GM23338 (cell line): ENCODE data around the gene ARL6IP5. TPM values are rescaled to one million over a fixed set of nuclear protein-coding genes. Genes with fewer than 3 reads are reported as not detected.

ENCODE experiments used
- ATAC-seq: fragments of 200-7000 bp; cut with Tn5 transposase; 3 replicates; pipeline ENCODE4 v1.9.1; 2020
- DNase-seq: peaks from one replicate; pipeline ENCODE4 v3.0.0-alpha.2; 2015; ENCODE audit warnings: low spot score
- H2AFZ ChIP-seq: fragments of 200-600 bp; sonication (generic); 2 replicates; pipeline ENCODE4 v1.8.0; 2016; ENCODE audit warnings: antibody characterized with exemption, mild to moderate bottlenecking, moderate library complexity
- H3F3A ChIP-seq: fragments of 200-600 bp; sonication (generic); replicated peaks from 2 replicates; pipeline ENCODE4 v1.8.0; 2017; ENCODE audit warnings: antibody characterized with exemption, mixed run types, low read depth
- H3K27ac ChIP-seq: fragments of 200-600 bp; sonication (generic); 2 replicates; pipeline ENCODE4 v1.6.1; 2016; ENCODE audit warnings: low read depth
- H3K27me3 ChIP-seq: fragments of 200-600 bp; sonication (generic); 2 replicates; pipeline ENCODE4 v1.8.0; 2016; ENCODE audit warnings: mild to moderate bottlenecking, mixed run types, moderate library complexity; ENCODE audit not compliant: insufficient read depth
- H3K36me3 ChIP-seq: fragments of 200-600 bp; sonication (generic); 2 replicates; pipeline ENCODE4 v1.8.0; 2016; ENCODE audit warnings: mild to moderate bottlenecking; ENCODE audit not compliant: insufficient read depth
- H3K4me1 ChIP-seq: fragments of 200-600 bp; sonication (generic); 2 replicates; pipeline ENCODE4 v1.8.0; 2016; ENCODE audit warnings: mild to moderate bottlenecking, moderate library complexity; ENCODE audit not compliant: insufficient read depth
- H3K4me2 ChIP-seq: fragments of 200-600 bp; sonication (generic); 2 replicates; pipeline ENCODE4 v1.7.1; 2017; ENCODE audit warnings: mixed run types
- H3K4me3 ChIP-seq: fragments of 200-600 bp; sonication (generic); 2 replicates; pipeline ENCODE4 v1.6.1; 2016; ENCODE audit warnings: mixed run types
- H3K79me2 ChIP-seq: fragments of 200-600 bp; sonication (generic); replicated peaks from 2 replicates; pipeline ENCODE4 v1.8.0; 2017; ENCODE audit warnings: mild to moderate bottlenecking; ENCODE audit not compliant: insufficient read depth
- H3K9me2 ChIP-seq: fragments of 200-600 bp; sonication (generic); 2 replicates; pipeline ENCODE4 v1.8.0; 2017; ENCODE audit not compliant: insufficient read depth
- H4K20me1 ChIP-seq: fragments of 200-600 bp; sonication (generic); replicated peaks from 2 replicates; pipeline ENCODE4 v1.8.0; 2017; ENCODE audit warnings: mild to moderate bottlenecking; ENCODE audit not compliant: insufficient read depth
- H3K27ac Mint-ChIP-seq: 2 replicates; pipeline ENCODE4 v1.8.0; 2020; ENCODE audit warnings: inconsistent platforms, mild to moderate bottlenecking, moderate library complexity, mixed read lengths
- H3K27me3 Mint-ChIP-seq: 3 replicates; pipeline ENCODE4 v1.8.0; 2022; ENCODE audit warnings: low read depth, mild to moderate bottlenecking, moderate library complexity, mixed read lengths, inconsistent platforms; ENCODE audit not compliant: insufficient read depth, poor library complexity
- H3K36me3 Mint-ChIP-seq: 3 replicates; pipeline ENCODE4 v1.8.0; 2021; ENCODE audit warnings: low read depth, mild to moderate bottlenecking, inconsistent platforms, moderate library complexity, mixed read lengths
- H3K4me1 Mint-ChIP-seq: 3 replicates; pipeline ENCODE4 v1.8.0; 2020; ENCODE audit warnings: mild to moderate bottlenecking, inconsistent platforms, mixed read lengths
- H3K4me3 Mint-ChIP-seq: 3 replicates; pipeline ENCODE4 v1.8.0; 2021; ENCODE audit warnings: moderate library complexity, mild to moderate bottlenecking, inconsistent platforms, mixed read lengths
- H3K9me3 Mint-ChIP-seq: 3 replicates; pipeline ENCODE4 v1.8.0; 2020; ENCODE audit warnings: moderate library complexity, mild to moderate bottlenecking, inconsistent platforms, mixed read lengths
- CREB1 ChIP-seq: fragments of 250-450 bp; sonication (Bioruptor Pico); IDR thresholded peaks from 2 replicates; pipeline ENCODE4 v1.5.0; 2020; ENCODE audit warnings: low read depth, mild to moderate bottlenecking, moderate library complexity
- CTCF ChIP-seq, 2 experiments: fragments of 200-600 bp in 1 of 2; sonication (generic) in 1 of 2; conservative IDR thresholded peaks; 2 replicates each; pipeline versions ENCODE4 v1.5.1 to v1.6.1; 2016 to 2017; ENCODE audit warnings: antibody characterized with exemption in 2 of 2, low read depth in 2 of 2, mild to moderate bottlenecking in 2 of 2, moderate library complexity in 1 of 2
- EZH2phosphoT487 ChIP-seq: fragments of 200-600 bp; sonication (generic); IDR thresholded peaks from one replicate; pipeline ENCODE4 v1.8.1; 2018; ENCODE audit warnings: antibody characterized with exemption; ENCODE audit not compliant: unreplicated experiment
- JUNB ChIP-seq: IDR thresholded peaks from one replicate; pipeline ENCODE4 v1.6.1; 2016; ENCODE audit warnings: antibody characterized with exemption; ENCODE audit not compliant: unreplicated experiment
- NANOG ChIP-seq: IDR thresholded peaks from 2 replicates; pipeline ENCODE4 v1.6.1; 2016; ENCODE audit warnings: antibody characterized with exemption, borderline replicate concordance
- POLR2AphosphoS5 ChIP-seq: IDR thresholded peaks from 2 replicates; pipeline ENCODE4 v1.6.1; 2016; ENCODE audit warnings: antibody characterized with exemption, low read depth
- STAT1 ChIP-seq: IDR thresholded peaks from one replicate; pipeline ENCODE4 v1.6.1; 2016; ENCODE audit warnings: antibody characterized with exemption; ENCODE audit not compliant: unreplicated experiment
- ZNF114 ChIP-seq: fragments of 250-450 bp; sonication (Bioruptor Pico); IDR thresholded peaks from 2 replicates; pipeline ENCODE4 v1.5.0; 2020; ENCODE audit warnings: mild to moderate bottlenecking, moderate library complexity
- polyA plus RNA-seq: library from polyadenylated mRNA; unstranded; fragments of >200 nt; fragmentation: Nextera tagmentation; extraction: Ambion mirVana; gene quantifications from 2 replicates; pipeline ENCODE4 v1.2.1, GENCODE V29; 2016
- total RNA-seq: library from RNA; depleted of rRNA; stranded (reverse); fragments of >200 nt; shearing (Covaris generic); gene quantifications from 2 replicates; pipeline ENCODE4 v1.2.3, GENCODE V29; 2014
- TF ChIP-seq, protein P1 (sequence below): fragments of 250-450 bp; sonication (Bioruptor Pico); IDR thresholded peaks from 2 replicates; pipeline ENCODE4 v1.5.0; 2020; ENCODE audit warnings: mild to moderate bottlenecking, moderate library complexity

Gene ARL6IP5
- total and polyA plus RNA-seq, 2 experiments from 2014 or later: 28.8 to 39.8 TPM

- TF ChIP-seq, protein P1, sequence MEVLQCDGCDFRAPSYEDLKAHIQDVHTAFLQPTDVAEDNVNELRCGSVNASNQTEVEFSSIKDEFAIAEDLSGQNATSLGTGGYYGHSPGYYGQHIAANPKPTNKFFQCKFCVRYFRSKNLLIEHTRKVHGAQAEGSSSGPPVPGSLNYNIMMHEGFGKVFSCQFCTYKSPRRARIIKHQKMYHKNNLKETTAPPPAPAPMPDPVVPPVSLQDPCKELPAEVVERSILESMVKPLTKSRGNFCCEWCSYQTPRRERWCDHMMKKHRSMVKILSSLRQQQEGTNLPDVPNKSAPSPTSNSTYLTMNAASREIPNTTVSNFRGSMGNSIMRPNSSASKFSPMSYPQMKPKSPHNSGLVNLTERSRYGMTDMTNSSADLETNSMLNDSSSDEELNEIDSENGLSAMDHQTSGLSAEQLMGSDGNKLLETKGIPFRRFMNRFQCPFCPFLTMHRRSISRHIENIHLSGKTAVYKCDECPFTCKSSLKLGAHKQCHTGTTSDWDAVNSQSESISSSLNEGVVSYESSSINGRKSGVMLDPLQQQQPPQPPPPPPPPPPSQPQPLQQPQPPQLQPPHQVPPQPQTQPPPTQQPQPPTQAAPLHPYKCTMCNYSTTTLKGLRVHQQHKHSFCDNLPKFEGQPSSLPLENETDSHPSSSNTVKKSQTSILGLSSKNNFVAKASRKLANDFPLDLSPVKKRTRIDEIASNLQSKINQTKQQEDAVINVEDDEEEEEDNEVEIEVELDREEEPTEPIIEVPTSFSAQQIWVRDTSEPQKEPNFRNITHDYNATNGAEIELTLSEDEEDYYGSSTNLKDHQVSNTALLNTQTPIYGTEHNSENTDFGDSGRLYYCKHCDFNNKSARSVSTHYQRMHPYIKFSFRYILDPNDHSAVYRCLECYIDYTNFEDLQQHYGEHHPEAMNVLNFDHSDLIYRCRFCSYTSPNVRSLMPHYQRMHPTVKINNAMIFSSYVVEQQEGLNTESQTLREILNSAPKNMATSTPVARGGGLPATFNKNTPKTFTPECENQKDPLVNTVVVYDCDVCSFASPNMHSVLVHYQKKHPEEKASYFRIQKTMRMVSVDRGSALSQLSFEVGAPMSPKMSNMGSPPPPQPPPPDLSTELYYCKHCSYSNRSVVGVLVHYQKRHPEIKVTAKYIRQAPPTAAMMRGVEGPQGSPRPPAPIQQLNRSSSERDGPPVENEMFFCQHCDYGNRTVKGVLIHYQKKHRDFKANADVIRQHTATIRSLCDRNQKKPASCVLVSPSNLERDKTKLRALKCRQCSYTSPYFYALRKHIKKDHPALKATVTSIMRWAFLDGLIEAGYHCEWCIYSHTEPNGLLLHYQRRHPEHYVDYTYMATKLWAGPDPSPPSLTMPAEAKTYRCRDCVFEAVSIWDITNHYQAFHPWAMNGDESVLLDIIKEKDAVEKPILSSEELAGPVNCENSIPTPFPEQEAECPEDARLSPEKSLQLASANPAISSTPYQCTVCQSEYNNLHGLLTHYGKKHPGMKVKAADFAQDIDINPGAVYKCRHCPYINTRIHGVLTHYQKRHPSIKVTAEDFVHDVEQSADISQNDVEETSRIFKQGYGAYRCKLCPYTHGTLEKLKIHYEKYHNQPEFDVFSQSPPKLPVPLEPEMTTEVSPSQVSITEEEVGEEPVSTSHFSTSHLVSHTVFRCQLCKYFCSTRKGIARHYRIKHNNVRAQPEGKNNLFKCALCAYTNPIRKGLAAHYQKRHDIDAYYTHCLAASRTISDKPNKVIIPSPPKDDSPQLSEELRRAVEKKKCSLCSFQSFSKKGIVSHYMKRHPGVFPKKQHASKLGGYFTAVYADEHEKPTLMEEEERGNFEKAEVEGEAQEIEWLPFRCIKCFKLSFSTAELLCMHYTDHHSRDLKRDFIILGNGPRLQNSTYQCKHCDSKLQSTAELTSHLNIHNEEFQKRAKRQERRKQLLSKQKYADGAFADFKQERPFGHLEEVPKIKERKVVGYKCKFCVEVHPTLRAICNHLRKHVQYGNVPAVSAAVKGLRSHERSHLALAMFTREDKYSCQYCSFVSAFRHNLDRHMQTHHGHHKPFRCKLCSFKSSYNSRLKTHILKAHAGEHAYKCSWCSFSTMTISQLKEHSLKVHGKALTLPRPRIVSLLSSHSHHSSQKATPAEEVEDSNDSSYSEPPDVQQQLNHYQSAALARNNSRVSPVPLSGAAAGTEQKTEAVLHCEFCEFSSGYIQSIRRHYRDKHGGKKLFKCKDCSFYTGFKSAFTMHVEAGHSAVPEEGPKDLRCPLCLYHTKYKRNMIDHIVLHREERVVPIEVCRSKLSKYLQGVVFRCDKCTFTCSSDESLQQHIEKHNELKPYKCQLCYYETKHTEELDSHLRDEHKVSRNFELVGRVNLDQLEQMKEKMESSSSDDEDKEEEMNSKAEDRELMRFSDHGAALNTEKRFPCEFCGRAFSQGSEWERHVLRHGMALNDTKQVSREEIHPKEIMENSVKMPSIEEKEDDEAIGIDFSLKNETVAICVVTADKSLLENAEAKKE: no peak
- no peak for TF ChIP-seq EZH2phosphoT487
- no peak for TF ChIP-seq CTCF (conservative IDR thresholded peaks at IDR 0.05; ENCODE audit: low read depth in 2 of 2)
- TF ChIP-seq JUNB: no peak
- no peak for TF ChIP-seq NANOG
- TF ChIP-seq ZNF114 (CRISPR knock-in tag): no peak
Observed at GRCh38 chr3:69048990-69049389, 35.7 kb upstream of the ARL6IP5 start (continued).

DNA sequence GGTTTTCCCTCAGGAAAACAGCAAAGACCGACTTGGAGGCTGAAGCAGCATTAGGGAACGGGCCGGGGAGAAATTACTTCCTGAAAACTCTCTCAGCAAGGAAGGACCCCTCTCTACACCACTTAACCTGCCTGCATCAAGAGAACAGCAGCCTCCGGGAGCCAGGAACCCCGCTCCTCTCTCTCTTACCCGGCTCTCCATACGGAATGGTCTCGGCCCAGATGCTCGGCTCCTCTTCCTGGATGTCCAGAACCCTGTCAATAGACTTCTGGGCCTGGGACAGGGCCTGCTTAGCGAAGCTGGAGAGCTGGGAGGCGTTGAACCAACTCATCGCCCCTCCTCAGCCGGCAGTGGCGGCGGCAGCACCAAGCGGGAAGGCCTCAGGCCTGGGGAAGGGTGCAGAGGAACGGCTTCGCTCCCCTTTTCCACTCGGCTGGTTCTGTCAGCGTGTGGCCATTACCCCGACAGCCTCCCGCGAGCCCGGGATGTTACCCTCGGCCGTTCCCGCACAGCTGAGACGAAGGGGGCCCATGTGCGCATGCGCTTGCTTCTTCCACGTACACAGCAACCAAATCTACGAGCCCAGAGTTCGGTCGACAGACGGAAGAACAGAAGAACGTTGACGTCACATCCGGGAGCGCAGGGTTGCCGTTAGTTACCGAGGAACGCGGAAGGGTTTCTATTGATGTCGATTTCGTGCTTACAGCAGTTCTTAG lies 32.8 kb upstream of the ARL6IP5 start, which contains the start of gene TMF1:
Gene TMF1 (minus strand): TSS at position 578 of the 716 bp plus-strand sequence. CDS start 247 bp downstream, at position 331.
- DNase-seq (peak; percentile 100), ATAC-seq (peak; percentile 94)
- Mint-ChIP-seq H3K27ac (peak within 1 kb of the TSS; percentile 95), H3K4me3 (peak within 1 kb of the TSS; percentile 98), H3K27me3 (peaks cover 5% of the 10 kb centered on the region), H3K4me1 (peaks cover 13% of the 10 kb centered on the region), H3K36me3 (peaks cover 19% of the 10 kb centered on the region), H3K9me3 (no peaks in the 10 kb centered on the region)
- H3K4me3 ChIP-seq: peak within 1 kb of the TSS; percentile 79
- H3K36me3 ChIP-seq: peaks cover 18% of the 10 kb centered on the region
- H2AFZ ChIP-seq: peak within 1 kb of the TSS; percentile 88
- H3K9me2 ChIP-seq: no peaks in the 10 kb centered on the region
- peak within 1 kb of the TSS; percentile 72 for H3K27ac ChIP-seq
- no peaks in the 10 kb centered on the region for H3F3A ChIP-seq
- H3K27me3 ChIP-seq: no peaks in the 10 kb centered on the region
- H3K79me2 ChIP-seq: peaks cover 22% of the 10 kb centered on the region
- H3K4me2 ChIP-seq: peak within 1 kb of the TSS; percentile 81
- TF ChIP-seq STAT1 (no peak), NANOG (no peak), CREB1 (CRISPR knock-in tag) (peak; percentile 94), POLR2AphosphoS5 (peak; percentile 75), ZNF114 (CRISPR knock-in tag) (no peak)
- no peaks in the 10 kb centered on the region for H3K4me1 ChIP-seq
- no peaks in the 10 kb centered on the region; the same call in 1 of the 2 replicates for H4K20me1 ChIP-seq
